Inferior parietal cortex (tissue), 1 donor: ENCODE measurements around the gene ANXA9.

Experiments
- DNase-seq: peaks from one replicate; pipeline ENCODE4 v3.0.0-alpha.2; 2016; ENCODE audit errors: extremely low spot score

The ANXA9 gene

DNA sequence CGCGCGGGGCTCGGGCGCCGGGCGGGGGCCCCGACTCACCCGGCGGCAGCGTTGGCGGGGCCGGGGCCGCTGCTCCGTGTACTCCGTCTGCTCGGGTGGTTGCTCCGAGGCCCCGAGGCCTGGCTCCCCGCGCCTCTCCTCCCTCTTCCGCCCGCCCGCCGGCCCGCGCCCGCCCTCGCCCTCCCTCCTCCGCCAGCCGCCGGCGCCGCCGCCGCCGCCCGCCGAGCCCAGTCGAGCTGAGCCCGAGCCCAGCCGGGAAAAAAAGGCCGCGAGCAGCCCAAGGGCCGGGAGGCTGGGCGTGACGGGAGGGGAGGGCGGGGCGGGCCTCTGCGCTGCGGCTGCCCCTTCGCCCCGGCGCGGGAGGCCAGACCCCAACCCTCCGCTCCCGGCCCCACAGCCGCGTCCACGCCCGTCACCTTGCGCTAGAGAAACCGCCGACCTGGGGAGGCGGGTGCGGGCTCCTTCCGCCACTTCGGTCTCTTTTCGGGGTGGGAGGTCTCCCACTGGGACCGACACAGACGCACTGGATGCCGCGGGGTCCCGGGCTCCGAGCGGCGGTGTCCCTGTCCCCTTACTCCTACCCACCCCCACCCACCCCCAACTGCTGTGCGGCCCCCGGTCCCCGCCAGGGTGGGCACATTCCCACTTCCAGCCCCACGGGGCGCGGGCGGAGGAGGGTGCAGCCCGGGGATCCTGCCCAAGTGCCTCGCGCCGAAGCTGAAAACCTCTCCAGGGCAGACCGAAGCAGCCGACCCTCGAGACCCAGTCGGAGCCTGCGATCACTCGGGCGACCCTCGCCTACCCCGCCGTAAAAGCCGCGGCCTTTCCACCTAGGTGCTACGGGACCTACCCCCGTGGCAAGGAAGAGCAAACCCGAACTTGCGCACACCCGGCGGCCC, 7.3 kb upstream of the ANXA9 start, which contains the start of gene CERS2:
CERS2 (minus strand) TSS at position 256 of the 899 bp plus-strand sequence. CDS start 5,745 bp downstream, outside the sequence.
- no peak for DNase-seq

- no peak for DNase-seq
Measured at GRCh38 chr1:150976401-150976821, 5.7 kb upstream of the ANXA9 start.

GRCh38 chr1:150976879-150977694, 5.0 kb upstream of the ANXA9 start:
- DNase-seq = peak; percentile 72

- peak; percentile 99 for DNase-seq
Measured at GRCh38 chr1:150979092-150980056, 2.7 kb upstream of the ANXA9 start.

GRCh38 chr1:150981177-150981804, 801 bp upstream of the ANXA9 start:
- no peak for DNase-seq

DNA sequence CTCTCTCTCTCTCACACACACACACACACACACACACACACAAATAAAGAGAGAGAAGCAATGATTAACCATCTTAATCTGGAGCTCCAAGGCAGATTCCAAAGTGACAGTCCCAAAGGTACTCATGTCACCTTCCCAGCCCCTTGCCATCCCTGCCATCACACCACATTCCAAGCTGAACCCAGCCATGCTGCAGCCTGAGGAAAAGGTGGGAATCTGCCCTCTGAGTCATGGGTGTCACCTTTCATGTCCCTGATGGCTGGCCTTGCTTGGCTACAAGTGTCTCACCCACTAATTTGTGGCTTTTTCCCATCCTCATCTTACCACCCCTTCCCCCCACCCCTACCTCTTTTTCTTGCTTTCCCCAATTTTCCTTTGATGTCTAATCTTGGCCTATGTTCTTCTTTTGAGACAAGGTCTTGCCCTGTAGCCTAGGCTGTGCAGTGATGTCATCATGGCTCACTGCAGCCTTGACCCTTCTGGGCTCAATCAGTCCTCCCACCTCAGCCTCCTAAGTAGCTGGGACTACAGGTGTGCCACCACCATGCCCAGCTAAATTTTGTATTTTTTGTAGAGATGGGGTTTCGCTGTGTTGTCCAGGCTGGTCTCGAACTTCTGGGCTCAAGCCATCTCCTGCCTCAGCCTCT, 3.2 kb downstream of the ANXA9 start:
- no peak for DNase-seq

DNA sequence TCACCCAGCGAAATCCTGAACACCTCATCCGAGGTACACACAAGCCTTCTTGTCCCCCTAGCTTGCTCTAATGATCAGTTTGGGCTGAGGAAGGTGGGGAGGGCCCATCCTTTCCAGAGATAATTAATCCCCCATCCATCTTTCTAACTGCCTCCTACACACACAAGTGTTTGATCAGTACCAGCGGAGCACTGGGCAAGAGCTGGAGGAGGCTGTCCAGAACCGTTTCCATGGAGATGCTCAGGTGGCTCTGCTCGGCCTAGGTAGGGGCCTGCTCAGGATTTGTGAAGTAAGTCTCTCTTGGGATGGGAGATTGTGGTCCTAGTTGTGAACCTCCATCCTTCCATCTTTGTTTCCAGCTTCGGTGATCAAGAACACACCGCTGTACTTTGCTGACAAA, 5.8 kb downstream of the ANXA9 start:
- no peak for DNase-seq

GRCh38 chr1:150992626-150993025, 10.5 kb downstream of the ANXA9 start:
- DNase-seq = no peak

DNA sequence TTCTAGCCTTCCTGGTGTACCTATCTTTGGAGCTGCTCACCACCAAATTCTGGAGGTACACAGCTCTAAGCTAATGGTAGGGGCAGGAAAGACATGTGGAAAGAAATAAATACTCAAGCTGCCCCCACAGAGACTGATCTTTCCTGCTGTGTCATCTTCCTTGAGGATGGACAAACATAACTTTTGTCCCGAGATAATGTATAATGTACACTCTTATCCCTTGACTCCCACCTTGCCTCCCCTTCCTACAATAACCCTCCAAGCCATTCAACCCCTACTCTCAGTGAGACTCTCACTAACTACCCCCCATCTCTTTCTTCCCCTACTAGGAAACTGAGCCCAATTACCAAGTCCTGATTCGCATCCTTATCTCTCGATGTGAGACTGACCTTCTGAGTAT, 12.2 kb downstream of the ANXA9 start:
- no peak for DNase-seq

DNA sequence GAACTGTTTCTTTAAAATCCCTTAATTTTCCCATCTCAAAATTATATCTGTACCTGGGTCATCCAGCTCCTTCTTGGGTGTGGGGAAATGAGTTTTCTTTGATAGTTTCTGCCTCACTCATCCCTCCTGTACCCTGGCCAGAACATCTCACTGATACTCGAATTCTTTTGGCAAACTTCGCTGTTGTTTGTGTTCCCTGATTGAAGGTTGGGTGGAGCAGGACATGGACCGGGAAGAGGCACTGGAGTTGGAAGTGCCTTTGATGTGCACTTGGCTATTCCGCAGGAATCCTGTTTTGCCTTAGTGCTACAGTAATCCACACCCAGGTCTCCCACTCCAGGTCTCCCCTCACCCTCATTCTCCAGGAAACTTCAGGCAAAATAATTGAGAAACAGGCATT, 13.4 kb downstream of the ANXA9 start:
- DNase-seq = no peak

GRCh38 chr1:150995896-150996295, 13.8 kb downstream of the ANXA9 start:
- peak; percentile 69 for DNase-seq

- no peak for DNase-seq
Measured at GRCh38 chr1:150997126-150997872, 15.2 kb downstream of the ANXA9 start.

GRCh38 chr1:150997949-150998348, 15.9 kb downstream of the ANXA9 start:
- no peak for DNase-seq

DNA sequence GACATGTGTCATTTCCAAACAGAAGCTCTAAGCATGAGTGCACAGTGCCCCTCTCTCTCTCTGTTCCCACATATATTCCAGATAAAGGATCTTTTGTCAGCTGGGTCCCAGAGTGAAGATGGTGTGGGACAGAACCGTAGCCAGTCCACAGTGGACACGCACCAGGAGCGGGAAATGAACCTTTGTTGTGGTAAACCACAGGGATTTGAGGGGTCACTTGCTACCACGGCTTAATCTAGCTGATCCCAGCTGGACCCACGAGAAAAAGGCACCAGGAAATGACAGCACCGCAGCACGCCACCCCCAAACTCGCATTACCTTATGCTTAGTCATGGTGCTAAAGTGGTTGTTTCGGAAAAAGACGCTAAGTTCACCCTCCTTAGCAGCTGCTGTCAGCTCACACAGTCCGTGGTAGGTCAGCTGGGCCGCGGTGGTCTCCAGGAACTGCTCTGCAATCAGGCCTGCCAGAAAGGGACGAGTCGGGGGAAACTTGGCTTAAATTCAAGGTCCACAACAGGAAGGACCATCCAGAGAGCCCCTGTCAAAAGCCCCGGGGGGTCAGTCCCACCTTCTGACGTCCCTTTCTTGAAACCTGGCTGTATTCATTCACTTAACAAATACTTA, 17.1 kb downstream of the ANXA9 start:
- peak; percentile 47 for DNase-seq

DNA sequence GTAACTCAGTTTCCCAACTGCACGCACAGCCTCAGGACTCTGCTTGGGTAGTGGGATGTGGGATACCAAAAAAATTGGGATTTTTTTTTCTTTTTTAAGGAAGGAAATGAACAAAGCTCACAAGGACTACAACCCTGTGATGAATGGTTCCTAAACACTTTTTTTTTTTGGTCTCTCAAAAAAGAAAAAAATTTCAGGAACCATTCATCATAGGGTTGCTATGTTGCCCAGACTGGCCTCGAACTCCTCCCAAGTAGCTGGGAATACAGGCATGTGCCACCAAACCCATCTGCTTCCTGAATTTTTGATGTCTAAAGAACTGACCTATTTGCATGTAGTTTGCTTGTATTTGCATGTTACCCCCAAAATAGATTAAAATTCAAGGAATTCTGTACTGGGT, 17.8 kb downstream of the ANXA9 start:
- no peak for DNase-seq

DNA sequence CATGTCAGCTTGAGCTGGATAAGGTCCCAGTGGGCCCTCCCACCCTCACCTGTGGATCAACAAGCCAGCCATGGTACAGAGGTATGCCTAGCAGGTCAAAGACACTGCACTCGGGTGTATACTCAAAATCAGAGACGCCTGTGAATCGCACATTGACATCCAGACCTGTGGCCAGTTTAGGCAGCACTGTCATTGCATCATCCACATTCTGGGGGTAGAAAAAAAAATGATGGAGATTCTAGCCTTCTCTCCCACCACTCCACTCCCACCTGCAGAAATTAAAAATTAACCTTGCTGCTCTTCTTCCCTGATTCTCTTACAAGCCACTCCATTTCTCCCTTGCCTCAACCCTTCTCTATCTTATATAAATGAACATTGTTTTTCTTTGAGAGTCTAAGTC, 18.3 kb downstream of the ANXA9 start:
- no peak for DNase-seq

GRCh38 chr1:151001602-151002001, 19.5 kb downstream of the ANXA9 start:
- DNase-seq = no peak

- no peak for DNase-seq
Measured at GRCh38 chr1:151002051-151002450, 20.0 kb downstream of the ANXA9 start.

- DNase-seq = no peak
Measured at GRCh38 chr1:151002611-151003010, 20.5 kb downstream of the ANXA9 start.
